A673 (cell line): Measurements from ENCODE around the gene FGD4. TPM values are rescaled to one million over a fixed set of nuclear protein-coding genes. Genes with fewer than 3 reads are reported as not detected.

ENCODE experiments used
- BruUV-seq: library from RNA; stranded (reverse); fragments of 400-500 nt; replicated peaks from 2 replicates; lab custom pipeline; 2021; lab: Mats Ljungman, UMichigan
- CTCF ChIA-PET: fragments of 300-600 bp; sonication (Branson Sonifier 250); formaldehyde crosslinking; loops from one replicate; lab custom pipeline; 2022; ENCODE audit warnings: antibody characterized with exemption; lab: Charles Lee
- POLR2A ChIA-PET: fragments of 300-600 bp; sonication (Branson Sonifier 250); formaldehyde crosslinking; loops from one replicate; lab custom pipeline; 2022; ENCODE audit warnings: antibody characterized with exemption; ENCODE audit not compliant: low non-redundant PET; lab: Charles Lee
- DNase-seq: peaks from one replicate; pipeline ENCODE4 v3.0.0-alpha.2; 2015; ENCODE audit warnings: low spot score
- H3K27ac ChIP-seq: fragments of 200-600 bp; sonication (generic); 2 replicates; pipeline ENCODE4 v1.5.1; 2016; ENCODE audit warnings: mixed run types, low read depth, mild to moderate bottlenecking, mixed read lengths, antibody characterized with exemption, low read length; ENCODE audit not compliant: poor library complexity, severe bottlenecking
- H3K27me3 ChIP-seq: fragments of 200-600 bp; sonication (generic); replicated peaks from 2 replicates; pipeline ENCODE4 v1.6.1; 2017; ENCODE audit warnings: mixed run types, low read depth, mild to moderate bottlenecking, mixed read lengths, antibody characterized with exemption, low read length; ENCODE audit not compliant: insufficient read depth, poor library complexity
- H3K36me3 ChIP-seq: fragments of 200-600 bp; sonication (generic); 2 replicates; pipeline ENCODE4 v1.6.1; 2016; ENCODE audit warnings: mixed run types, mild to moderate bottlenecking, mixed read lengths, antibody characterized with exemption, low read length; ENCODE audit not compliant: insufficient read depth, poor library complexity, severe bottlenecking
- H3K4me1 ChIP-seq: fragments of 200-600 bp; sonication (generic); 2 replicates; pipeline ENCODE4 v1.6.1; 2017; ENCODE audit warnings: mixed run types, mild to moderate bottlenecking, mixed read lengths, antibody characterized with exemption, low read length; ENCODE audit not compliant: insufficient read depth, poor library complexity, severe bottlenecking
- H3K4me3 ChIP-seq: fragments of 200-600 bp; sonication (generic); 2 replicates; pipeline ENCODE4 v1.5.1; 2016; ENCODE audit warnings: low read depth, mixed run types, mild to moderate bottlenecking, mixed read lengths, low read length; ENCODE audit not compliant: poor library complexity, severe bottlenecking
- H3K9me3 ChIP-seq: fragments of 200-600 bp; sonication (generic); 2 replicates; pipeline ENCODE4 v1.6.1; 2016; ENCODE audit warnings: mixed run types, low read depth, mild to moderate bottlenecking, mixed read lengths, antibody characterized with exemption, low read length; ENCODE audit not compliant: poor library complexity, severe bottlenecking
- CTCF ChIP-seq: fragments of 300-800, 200-600 bp; sonication (generic); conservative IDR thresholded peaks from 2 replicates; pipeline ENCODE4 v1.5.1; 2017; ENCODE audit warnings: low read depth, mild to moderate bottlenecking, antibody characterized with exemption, low read length, moderate library complexity, mixed read lengths
- EZH2 ChIP-seq: fragments of 200-600 bp; sonication (generic); IDR thresholded peaks from 2 replicates; pipeline ENCODE4 v1.6.1; 2017; ENCODE audit warnings: borderline replicate concordance, low read depth, mild to moderate bottlenecking, mixed read lengths, antibody characterized with exemption, low read length; ENCODE audit not compliant: poor library complexity, severe bottlenecking
- intact Hi-C: fragments of 100-400 bp; cut with micrococcal nuclease; formaldehyde crosslinking; loops from one replicate; pipeline ENCODE4 v1.10.0; 2022; ENCODE audit not compliant: unreplicated experiment
- total RNA-seq: library from RNA; stranded (reverse); gene quantifications from 2 replicates; pipeline ENCODE4 v1.2.3, GENCODE V29; 2021

FGD4 gene
- total RNA-seq, 1 experiment from 2014 or later: 21.5 TPM

- no peak for DNase-seq
- Histone ChIP-seq H3K9me3 (no peaks in the 10 kb centered on the region), H3K36me3 (no peaks in the 10 kb centered on the region), H3K4me3 (no peak overlapping the region), H3K4me1 (no peaks in the 10 kb centered on the region), H3K27me3 (no peaks in the 10 kb centered on the region), H3K27ac (no peak overlapping the region)
- TF ChIP-seq CTCF (no peak), EZH2 (no peak)
- no TSS peak for BruUV-seq
- ChIA-PET POLR2A (no interaction called here), CTCF (no interaction called here)
- intact Hi-C loops: no loop called here
These were observed 251.2 kb downstream of the FGD4 start for GRCh38 chr12:32650508-32650907.

- DNase-seq: no peak
- POLR2A ChIA-PET: no interaction called here
- Histone ChIP-seq H3K27ac (no peak overlapping the region), H3K4me1 (no peaks in the 10 kb centered on the region), H3K4me3 (no peak overlapping the region), H3K27me3 (no peaks in the 10 kb centered on the region), H3K9me3 (no peaks in the 10 kb centered on the region), H3K36me3 (no peaks in the 10 kb centered on the region)
- CTCF ChIA-PET: no interaction called here
- BruUV-seq: no TSS peak
- TF ChIP-seq CTCF: no peak
- no peak for TF ChIP-seq EZH2
- intact Hi-C loops: no loop called here
These were observed 252.0 kb downstream of the FGD4 start for GRCh38 chr12:32651151-32651955.

- ChIA-PET CTCF (no interaction called here), POLR2A (no interaction called here)
- Histone ChIP-seq H3K36me3 (no peaks in the 10 kb centered on the region), H3K27ac (no peak overlapping the region), H3K27me3 (no peaks in the 10 kb centered on the region), H3K4me3 (no peak overlapping the region), H3K9me3 (no peaks in the 10 kb centered on the region), H3K4me1 (no peaks in the 10 kb centered on the region)
- no TSS peak for BruUV-seq
- intact Hi-C loops: no loop called here
- DNase-seq: no peak
- TF ChIP-seq EZH2 (no peak), CTCF (no peak)
These were observed 252.5 kb downstream of the FGD4 start for GRCh38 chr12:32651956-32652210.
